HG03571 (cell line): ENCODE results near the gene NAGK.
"Not testable (repeated sequence)": the region's sequence is repeated elsewhere in the genome, so short reads cannot be mapped to it uniquely, and the experiment has no call there.

Source experiments
- ATAC-seq: cut with Tn5 transposase; IDR thresholded peaks from one replicate; pipeline ENCODE4 v1.9.1; 2021; ENCODE audit not compliant: unreplicated experiment

NAGK gene

GRCh38 chr2:71068218-71069035 is at the start of gene NAGK:
TSS of gene NAGK (plus strand) at chr2:71068648. CDS start at chr2:71068684, 36 bp downstream.
- ATAC-seq = peak; percentile 44

GRCh38 chr2:71019989-71020388 is 48.5 kb upstream of the NAGK start:
- ATAC-seq = not testable (repeated sequence)

- not testable (repeated sequence) for ATAC-seq
Observed at GRCh38 chr2:71021394-71021793, 47.1 kb upstream of the NAGK start.

GRCh38 chr2:71023553-71024243 is 44.8 kb upstream of the NAGK start:
- ATAC-seq = not testable (repeated sequence)

- not testable (repeated sequence) for ATAC-seq
Observed at GRCh38 chr2:71036296-71036695, 32.2 kb upstream of the NAGK start.

GRCh38 chr2:71042287-71042686 is 26.2 kb upstream of the NAGK start:
- ATAC-seq = no peak

GRCh38 chr2:71043531-71044407 is 24.7 kb upstream of the NAGK start:
- no peak for ATAC-seq

- ATAC-seq = no peak
Observed at GRCh38 chr2:71045151-71045550, 23.3 kb upstream of the NAGK start.

- ATAC-seq = no peak
Observed at GRCh38 chr2:71045865-71046548, 22.4 kb upstream of the NAGK start.

GRCh38 chr2:71048096-71048495 is 20.4 kb upstream of the NAGK start:
- ATAC-seq = no peak

GRCh38 chr2:71049704-71050360 is 18.6 kb upstream of the NAGK start:
- ATAC-seq = not testable (repeated sequence)

GRCh38 chr2:71055206-71055740 is 13.2 kb upstream of the NAGK start:
- ATAC-seq = not testable (repeated sequence)

GRCh38 chr2:71060211-71060610 is 8.2 kb upstream of the NAGK start:
- ATAC-seq = no peak

GRCh38 chr2:71060871-71061270 is 7.6 kb upstream of the NAGK start:
- no peak for ATAC-seq

GRCh38 chr2:71063216-71063615 is 5.2 kb upstream of the NAGK start:
- no peak for ATAC-seq

GRCh38 chr2:71064110-71064611 is 4.3 kb upstream of the NAGK start:
- no peak for ATAC-seq

GRCh38 chr2:71064754-71065621 is 3.5 kb upstream of the NAGK start:
- peak; percentile 24 for ATAC-seq

GRCh38 chr2:71066856-71067255 is 1.6 kb upstream of the NAGK start:
- ATAC-seq = no peak
